K562 (cell line): ENCODE results near the gene SPRED2. TPM values are rescaled to one million over a fixed set of nuclear protein-coding genes. Genes with fewer than 3 reads are reported as not detected.

ENCODE experiments used
- BACH1 ChIP-seq: fragments of 200-800 bp; sonication (Bioruptor generic); IDR thresholded peaks from 2 replicates; pipeline ENCODE4 v1.6.1; 2016; ENCODE audit warnings: missing genetic modification characterization, missing compliant biosample characterization
- BRF2 ChIP-seq: IDR thresholded peaks from 3 replicates; pipeline ENCODE4 v1.6.1; 2011; ENCODE audit warnings: borderline replicate concordance, mild to moderate bottlenecking; ENCODE audit not compliant: insufficient read length, insufficient read depth
- CREM ChIP-seq: IDR thresholded peaks from 2 replicates; pipeline ENCODE4 v1.6.1; 2014; ENCODE audit warnings: antibody characterized with exemption, low read depth
- E2F8 ChIP-seq: fragments of 450-650 bp; IDR thresholded peaks from 2 replicates; pipeline ENCODE4 v1.7.1; 2018; ENCODE audit warnings: mild to moderate bottlenecking, low read depth; ENCODE audit not compliant: partially characterized antibody
- HMGN3 ChIP-seq: IDR thresholded peaks from 2 replicates; pipeline ENCODE4 v1.6.1; 2011; ENCODE audit warnings: borderline replicate concordance, low read depth, mild to moderate bottlenecking, mixed read lengths, low read length; ENCODE audit not compliant: insufficient read length; ENCODE audit errors: extremely low read depth
- ILF3 ChIP-seq: fragments of 450-650 bp; IDR thresholded peaks from 2 replicates; pipeline ENCODE4 v1.6.1; 2018; ENCODE audit warnings: antibody characterized with exemption, mild to moderate bottlenecking, moderate library complexity, borderline replicate concordance
- LCOR ChIP-seq: sonication (generic); formaldehyde crosslinking; IDR thresholded peaks from 2 replicates; pipeline ENCODE4 v1.8.0; 2022; ENCODE audit warnings: mild to moderate bottlenecking, missing genetic modification reagents
- MAZ ChIP-seq, 2 experiments: fragments of 450-650 bp in 1 of 2; sonication (generic) in 1 of 2; formaldehyde crosslinking; IDR thresholded peaks in 1 of 2; conservative IDR thresholded peaks in 1 of 2; 2 replicates each; pipeline versions ENCODE4 v1.4.0 to v1.5.0; 2020; ENCODE audit warnings: mild to moderate bottlenecking in 1 of 2, missing genetic modification reagents in 1 of 2
- MXI1 ChIP-seq: IDR thresholded peaks from 2 replicates; pipeline ENCODE4 v1.6.1; 2011; ENCODE audit warnings: low read depth, mild to moderate bottlenecking, improper control_type of control experiment, low read length
- NR1H2 ChIP-seq: sonication (generic); formaldehyde crosslinking; IDR thresholded peaks from 2 replicates; pipeline ENCODE4 v1.4.0; 2020; ENCODE audit warnings: mild to moderate bottlenecking, missing genetic modification reagents
- SIX5 ChIP-seq, 2 experiments: IDR thresholded peaks; 2 replicates each; pipeline ENCODE4 v1.6.1; 2011; ENCODE audit warnings: low read length in 2 of 2, borderline replicate concordance in 1 of 2, low read depth in 1 of 2, mild to moderate bottlenecking in 1 of 2, moderate library complexity in 1 of 2; ENCODE audit not compliant: insufficient read depth in 1 of 2
- SPI1 ChIP-seq: IDR thresholded peaks from 2 replicates; pipeline ENCODE4 v1.6.1; 2011; ENCODE audit warnings: low read depth, low read length, control low read depth, borderline replicate concordance
- ZNF134 ChIP-seq: fragments of 250-450 bp; sonication (Bioruptor Pico); conservative IDR thresholded peaks from 2 replicates; pipeline ENCODE4 v1.4.0; 2020
- ZNF324 ChIP-seq: fragments of 250-450 bp; sonication (Bioruptor Pico); IDR thresholded peaks from 2 replicates; pipeline ENCODE4 v1.4.0; 2020; ENCODE audit warnings: mild to moderate bottlenecking
- ZNF644 ChIP-seq: fragments of 200-800 bp; sonication (Bioruptor generic); IDR thresholded peaks from 2 replicates; pipeline ENCODE4 v1.6.1; 2016; ENCODE audit warnings: low read depth, missing genetic modification characterization, missing compliant biosample characterization
- ZNF740 ChIP-seq, 3 experiments: fragments of 200-800 bp in 1 of 3; sonication (Bioruptor generic) in 1 of 3; sonication (generic) in 1 of 3; formaldehyde crosslinking in 1 of 3; IDR thresholded peaks; 2 replicates each; pipeline versions ENCODE4 v1.6.1 to v1.8.0; 2016 to 2022; ENCODE audit warnings: mild to moderate bottlenecking in 2 of 3, missing compliant biosample characterization in 2 of 3, missing genetic modification characterization in 2 of 3, missing genetic modification reagents in 1 of 3
- polyA plus RNA-seq, 8 experiments: library from polyadenylated mRNA; depleted of rRNA in 4 of 8; stranded (reverse) in 5 of 8; unstranded in 3 of 8; fragments of >200 nt; fragmentation: Nextera tagmentation in 2 of 8; fragmentation: Illumina TruSeq in 1 of 8; extraction: Ambion mirVana in 2 of 8; extraction: Trizol in 1 of 8; gene quantifications; 2 replicates each; pipeline versions ENCODE4 v1.2.1 to v1.2.3, GENCODE V29; 2011 to 2014; ENCODE audit warnings: inconsistent platforms in 1 of 8, missing spikeins in 1 of 8
- total RNA-seq, 7 experiments: library from RNA; depleted of rRNA in 6 of 7; stranded (reverse); fragments of >200 nt in 6 of 7; fragmentation: Illumina TruSeq in 2 of 7; extraction: Trizol in 2 of 7; gene quantifications; 2 replicates each; pipeline versions ENCODE4 v1.2.1 to v1.2.3, GENCODE V29; 2011 to 2021; ENCODE audit warnings: low replicate concordance in 1 of 7
- TF ChIP-seq, protein P1 (sequence below): fragments of 450-650 bp; IDR thresholded peaks from 2 replicates; pipeline ENCODE4 v1.6.1; 2018; ENCODE audit warnings: mild to moderate bottlenecking, low read depth; ENCODE audit not compliant: partially characterized antibody
- TF ChIP-seq, protein P2 (sequence below): fragments of 250-450 bp; sonication (Bioruptor Pico); IDR thresholded peaks from 2 replicates; pipeline ENCODE4 v1.8.0; 2022; ENCODE audit warnings: inconsistent platforms, mild to moderate bottlenecking, moderate library complexity, borderline replicate concordance

SPRED2 gene
- total and polyA plus RNA-seq, 9 of the 15 experiments (the other 6 are each of a cell fraction or from before 2014, with no cell fraction given): 4.6 to 50.8 (median 14.1) TPM

GRCh38 chr2:65358678-65359400, 73.6 kb downstream of the SPRED2 start (continued):
- TF ChIP-seq, protein P1, sequence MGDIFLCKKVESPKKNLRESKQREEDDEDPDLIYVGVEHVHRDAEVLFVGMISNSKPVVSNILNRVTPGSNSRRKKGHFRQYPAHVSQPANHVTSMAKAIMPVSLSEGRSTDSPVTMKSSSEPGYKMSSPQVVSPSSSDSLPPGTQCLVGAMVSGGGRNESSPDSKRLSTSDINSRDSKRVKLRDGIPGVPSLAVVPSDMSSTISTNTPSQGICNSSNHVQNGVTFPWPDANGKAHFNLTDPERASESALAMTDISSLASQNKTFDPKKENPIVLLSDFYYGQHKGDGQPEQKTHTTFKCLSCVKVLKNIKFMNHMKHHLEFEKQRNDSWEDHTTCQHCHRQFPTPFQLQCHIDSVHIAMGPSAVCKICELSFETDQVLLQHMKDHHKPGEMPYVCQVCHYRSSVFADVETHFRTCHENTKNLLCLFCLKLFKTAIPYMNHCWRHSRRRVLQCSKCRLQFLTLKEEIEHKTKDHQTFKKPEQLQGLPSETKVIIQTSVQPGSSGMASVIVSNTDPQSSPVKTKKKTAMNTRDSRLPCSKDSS: no peak
- TF ChIP-seq ZNF644 (tag) (0 out of 2 replicates have a peak, but pooled peaks have one; percentile 11), MAZ (CRISPR knock-in tag; conservative IDR thresholded peaks at IDR 0.05 in 1 of 2, IDR thresholded peaks at IDR 0.05 in 1 of 2) (0 out of 4 replicates have a peak, but pooled peaks of 1 of the 2 experiments have one; percentile 17), CREM (no peak), SIX5 (IDR thresholded peaks at IDR 0.05; ENCODE audit: borderline replicate concordance in 1 of 2, insufficient read depth in 1 of 2, low read depth in 1 of 2, low read length in 2 of 2) (no peak), ZNF134 (CRISPR knock-in tag) (no peak), ILF3 (no peak), HMGN3 (no peak), BACH1 (tag) (peak; percentile 25; the same call in 1 of the 2 replicates), LCOR (CRISPR knock-in tag) (no peak), BRF2 (no peak), SPI1 (peak; percentile 77), E2F8 (peak; percentile 35), MXI1 (no peak), ZNF740 (CRISPR knock-in tag; IDR thresholded peaks at IDR 0.05) (no peak), ZNF740 (tag; IDR thresholded peaks at IDR 0.05) (no peak), ZNF324 (CRISPR knock-in tag) (no peak), NR1H2 (CRISPR knock-in tag) (no peak)
- TF ChIP-seq, protein P2, sequence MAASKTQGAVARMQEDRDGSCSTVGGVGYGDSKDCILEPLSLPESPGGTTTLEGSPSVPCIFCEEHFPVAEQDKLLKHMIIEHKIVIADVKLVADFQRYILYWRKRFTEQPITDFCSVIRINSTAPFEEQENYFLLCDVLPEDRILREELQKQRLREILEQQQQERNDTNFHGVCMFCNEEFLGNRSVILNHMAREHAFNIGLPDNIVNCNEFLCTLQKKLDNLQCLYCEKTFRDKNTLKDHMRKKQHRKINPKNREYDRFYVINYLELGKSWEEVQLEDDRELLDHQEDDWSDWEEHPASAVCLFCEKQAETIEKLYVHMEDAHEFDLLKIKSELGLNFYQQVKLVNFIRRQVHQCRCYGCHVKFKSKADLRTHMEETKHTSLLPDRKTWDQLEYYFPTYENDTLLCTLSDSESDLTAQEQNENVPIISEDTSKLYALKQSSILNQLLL: no peak
